SK-N-SH treated with all-trans-retinoic acid at 6 μM for 48 hours (cell line): ENCODE results near the gene PPM1H.

Experiments
- ATAC-seq: fragments of 200-7000 bp; cut with Tn5 transposase; 3 replicates; pipeline ENCODE4 v1.9.1; 2020; ENCODE audit warnings: mild to moderate bottlenecking, moderate library complexity
- ARNTL ChIP-seq: fragments of 450-650 bp; formaldehyde crosslinking; IDR thresholded peaks from 2 replicates; pipeline ENCODE4 v1.5.0; 2020; ENCODE audit warnings: low read depth, mild to moderate bottlenecking, moderate library complexity, borderline replicate concordance
- CSDC2 ChIP-seq: fragments of 250-450 bp; sonication (Bioruptor Pico); IDR thresholded peaks from 2 replicates; pipeline ENCODE4 v1.5.0; 2020; ENCODE audit warnings: mild to moderate bottlenecking, moderate library complexity
- ESRRG ChIP-seq: fragments of 250-450 bp; sonication (Bioruptor Pico); IDR thresholded peaks from 2 replicates; pipeline ENCODE4 v1.6.1; 2021; ENCODE audit warnings: mild to moderate bottlenecking
- GLIS3 ChIP-seq: fragments of 250-450 bp; sonication (Bioruptor Pico); IDR thresholded peaks from 2 replicates; pipeline ENCODE4 v1.5.0; 2020; ENCODE audit warnings: mild to moderate bottlenecking, moderate library complexity
- ISL1 ChIP-seq: fragments of 250-450 bp; sonication (Bioruptor Pico); IDR thresholded peaks from 2 replicates; pipeline ENCODE4 v2.1.2; 2022; ENCODE audit warnings: mild to moderate bottlenecking, moderate library complexity
- PPARA ChIP-seq: fragments of 250-450 bp; sonication (Bioruptor Pico); IDR thresholded peaks from 2 replicates; pipeline ENCODE4 v1.5.0; 2020; ENCODE audit warnings: mild to moderate bottlenecking, borderline replicate concordance
- SNAI2 ChIP-seq: fragments of 250-450 bp; sonication (Bioruptor Pico); IDR thresholded peaks from 2 replicates; pipeline ENCODE4 v1.5.0; 2020; ENCODE audit warnings: mild to moderate bottlenecking, moderate library complexity
- TCF4 ChIP-seq: fragments of 250-450 bp; sonication (Bioruptor Pico); IDR thresholded peaks from 2 replicates; pipeline ENCODE4 v1.8.0; 2021; ENCODE audit warnings: mild to moderate bottlenecking, moderate library complexity, borderline replicate concordance
- TOX ChIP-seq: fragments of 250-450 bp; sonication (Bioruptor Pico); IDR thresholded peaks from 2 replicates; pipeline ENCODE4 v1.8.0; 2021; ENCODE audit warnings: mild to moderate bottlenecking, moderate library complexity, borderline replicate concordance
- ZC3H10 ChIP-seq: fragments of 250-450 bp; sonication (Bioruptor Pico); IDR thresholded peaks from 2 replicates; pipeline ENCODE4 v1.5.1; 2021; ENCODE audit warnings: mild to moderate bottlenecking, moderate library complexity
- ZFP3 ChIP-seq: fragments of 250-450 bp; sonication (Bioruptor Pico); IDR thresholded peaks from 2 replicates; pipeline ENCODE4 v1.5.0; 2020; ENCODE audit warnings: mild to moderate bottlenecking, moderate library complexity
- ZFP30 ChIP-seq: fragments of 450-650 bp; formaldehyde crosslinking; IDR thresholded peaks from 2 replicates; pipeline ENCODE4 v1.5.0; 2022; ENCODE audit warnings: mild to moderate bottlenecking, moderate library complexity
- ZNF565 ChIP-seq: fragments of 450-650 bp; formaldehyde crosslinking; conservative IDR thresholded peaks from 2 replicates; pipeline ENCODE4 v1.5.0; 2020; ENCODE audit warnings: low read depth, mild to moderate bottlenecking, moderate library complexity
- ZNF70 ChIP-seq: fragments of 450-650 bp; formaldehyde crosslinking; IDR thresholded peaks from 2 replicates; pipeline ENCODE4 v1.5.0; 2020; ENCODE audit warnings: mild to moderate bottlenecking, moderate library complexity
- ZNF8 ChIP-seq: fragments of 450-650 bp; formaldehyde crosslinking; IDR thresholded peaks from 2 replicates; pipeline ENCODE4 v1.5.0; 2020; ENCODE audit warnings: mild to moderate bottlenecking, moderate library complexity
- TF ChIP-seq, protein P1 (sequence below): fragments of 250-450 bp; sonication (Bioruptor Pico); IDR thresholded peaks from 2 replicates; pipeline ENCODE4 v1.8.0; 2021; ENCODE audit warnings: low read depth, mild to moderate bottlenecking, moderate library complexity, borderline replicate concordance
- TF ChIP-seq, protein P2 (sequence below): fragments of 250-450 bp; sonication (Bioruptor Pico); IDR thresholded peaks from 2 replicates; pipeline ENCODE4 v1.5.1; 2021; ENCODE audit warnings: mild to moderate bottlenecking, moderate library complexity
- TF ChIP-seq, protein P3 (sequence below): fragments of 250-450 bp; sonication (Bioruptor Pico); IDR thresholded peaks from 2 replicates; pipeline ENCODE4 v1.5.1; 2020; ENCODE audit warnings: low read depth, mild to moderate bottlenecking, moderate library complexity
- TF ChIP-seq, protein P4 (sequence below): fragments of 250-450 bp; sonication (Bioruptor Pico); IDR thresholded peaks from 2 replicates; pipeline ENCODE4 v1.5.0; 2020; ENCODE audit warnings: mild to moderate bottlenecking, moderate library complexity

Gene PPM1H

DNA sequence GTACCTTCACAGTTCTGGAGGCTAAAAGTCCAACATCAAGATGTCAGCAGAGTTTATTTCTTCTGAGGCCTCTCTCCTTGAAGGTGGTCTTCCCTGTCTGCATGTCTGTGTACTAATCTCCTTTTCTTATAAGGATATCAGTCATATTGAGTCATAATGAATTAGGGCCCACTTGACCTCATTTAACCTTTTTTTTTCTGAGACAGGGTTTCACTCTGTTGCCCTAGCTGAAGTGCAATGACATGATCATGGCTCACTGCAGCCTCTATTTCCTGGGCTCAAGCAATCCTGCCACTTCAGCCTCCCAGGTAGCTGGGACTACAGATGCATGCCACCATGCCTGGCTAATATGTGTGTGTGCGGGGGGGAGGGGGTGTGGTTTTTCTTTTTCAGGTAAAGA, 41.7 kb downstream of the PPM1H start:
- ATAC-seq: no peak
- TF ChIP-seq, protein P1, sequence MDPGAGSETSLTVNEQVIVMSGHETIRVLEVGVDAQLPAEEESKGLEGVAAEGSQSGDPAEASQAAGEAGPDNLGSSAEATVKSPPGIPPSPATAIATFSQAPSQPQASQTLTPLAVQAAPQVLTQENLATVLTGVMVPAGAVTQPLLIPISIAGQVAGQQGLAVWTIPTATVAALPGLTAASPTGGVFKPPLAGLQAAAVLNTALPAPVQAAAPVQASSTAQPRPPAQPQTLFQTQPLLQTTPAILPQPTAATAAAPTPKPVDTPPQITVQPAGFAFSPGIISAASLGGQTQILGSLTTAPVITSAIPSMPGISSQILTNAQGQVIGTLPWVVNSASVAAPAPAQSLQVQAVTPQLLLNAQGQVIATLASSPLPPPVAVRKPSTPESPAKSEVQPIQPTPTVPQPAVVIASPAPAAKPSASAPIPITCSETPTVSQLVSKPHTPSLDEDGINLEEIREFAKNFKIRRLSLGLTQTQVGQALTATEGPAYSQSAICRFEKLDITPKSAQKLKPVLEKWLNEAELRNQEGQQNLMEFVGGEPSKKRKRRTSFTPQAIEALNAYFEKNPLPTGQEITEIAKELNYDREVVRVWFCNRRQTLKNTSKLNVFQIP (CRISPR knock-in tag): no peak
- TF ChIP-seq ZNF70 (no peak), ESRRG (CRISPR knock-in tag) (no peak), ZFP30 (CRISPR knock-in tag) (no peak), SNAI2 (no peak), ZNF565 (no peak), TCF4 (no peak)
- TF ChIP-seq, protein P2, sequence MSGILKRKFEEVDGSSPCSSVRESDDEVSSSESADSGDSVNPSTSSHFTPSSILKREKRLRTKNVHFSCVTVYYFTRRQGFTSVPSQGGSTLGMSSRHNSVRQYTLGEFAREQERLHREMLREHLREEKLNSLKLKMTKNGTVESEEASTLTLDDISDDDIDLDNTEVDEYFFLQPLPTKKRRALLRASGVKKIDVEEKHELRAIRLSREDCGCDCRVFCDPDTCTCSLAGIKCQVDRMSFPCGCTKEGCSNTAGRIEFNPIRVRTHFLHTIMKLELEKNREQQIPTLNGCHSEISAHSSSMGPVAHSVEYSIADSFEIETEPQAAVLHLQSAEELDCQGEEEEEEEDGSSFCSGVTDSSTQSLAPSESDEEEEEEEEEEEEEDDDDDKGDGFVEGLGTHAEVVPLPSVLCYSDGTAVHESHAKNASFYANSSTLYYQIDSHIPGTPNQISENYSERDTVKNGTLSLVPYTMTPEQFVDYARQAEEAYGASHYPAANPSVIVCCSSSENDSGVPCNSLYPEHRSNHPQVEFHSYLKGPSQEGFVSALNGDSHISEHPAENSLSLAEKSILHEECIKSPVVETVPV (CRISPR knock-in tag): no peak

DNA sequence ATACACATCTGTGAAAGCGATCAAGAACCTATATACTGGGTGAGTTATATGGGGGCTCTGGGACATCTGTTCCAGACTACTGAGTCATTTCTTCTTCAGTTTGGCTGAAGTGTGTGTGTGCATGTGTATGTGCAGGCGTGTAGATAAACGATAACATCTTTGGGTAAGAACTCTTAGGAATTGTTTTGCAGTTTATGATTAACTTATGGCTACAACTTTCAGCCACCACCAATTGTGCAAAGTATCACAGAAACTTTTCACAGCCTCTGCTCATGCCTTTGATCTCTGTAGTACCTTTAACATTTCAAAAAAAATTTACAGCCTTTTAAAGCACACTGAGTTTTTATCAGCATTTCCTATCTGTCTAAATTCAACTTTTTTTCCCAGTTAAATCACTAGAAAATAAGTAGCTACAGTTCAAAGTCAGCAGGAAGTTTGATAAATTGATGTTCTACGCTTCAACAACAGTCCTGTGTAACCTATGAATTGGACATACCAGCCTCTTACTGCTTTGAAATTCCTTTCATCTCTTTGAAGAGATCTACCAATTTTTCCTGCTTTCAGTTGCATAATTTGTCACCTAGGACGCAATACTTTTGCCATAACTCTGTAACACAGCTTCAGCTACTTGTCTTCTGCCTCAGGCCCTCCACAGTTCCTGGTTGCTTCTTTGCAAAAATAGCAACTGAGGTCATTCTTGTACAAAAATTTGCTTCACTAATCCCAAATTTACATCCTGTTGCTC, 43.0 kb downstream of the PPM1H start:
- TF ChIP-seq, protein P3, sequence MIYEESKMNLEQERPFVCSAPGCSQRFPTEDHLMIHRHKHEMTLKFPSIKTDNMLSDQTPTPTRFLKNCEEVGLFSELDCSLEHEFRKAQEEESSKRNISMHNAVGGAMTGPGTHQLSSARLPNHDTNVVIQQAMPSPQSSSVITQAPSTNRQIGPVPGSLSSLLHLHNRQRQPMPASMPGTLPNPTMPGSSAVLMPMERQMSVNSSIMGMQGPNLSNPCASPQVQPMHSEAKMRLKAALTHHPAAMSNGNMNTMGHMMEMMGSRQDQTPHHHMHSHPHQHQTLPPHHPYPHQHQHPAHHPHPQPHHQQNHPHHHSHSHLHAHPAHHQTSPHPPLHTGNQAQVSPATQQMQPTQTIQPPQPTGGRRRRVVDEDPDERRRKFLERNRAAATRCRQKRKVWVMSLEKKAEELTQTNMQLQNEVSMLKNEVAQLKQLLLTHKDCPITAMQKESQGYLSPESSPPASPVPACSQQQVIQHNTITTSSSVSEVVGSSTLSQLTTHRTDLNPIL (CRISPR knock-in tag): no peak
- no peak for ATAC-seq

DNA sequence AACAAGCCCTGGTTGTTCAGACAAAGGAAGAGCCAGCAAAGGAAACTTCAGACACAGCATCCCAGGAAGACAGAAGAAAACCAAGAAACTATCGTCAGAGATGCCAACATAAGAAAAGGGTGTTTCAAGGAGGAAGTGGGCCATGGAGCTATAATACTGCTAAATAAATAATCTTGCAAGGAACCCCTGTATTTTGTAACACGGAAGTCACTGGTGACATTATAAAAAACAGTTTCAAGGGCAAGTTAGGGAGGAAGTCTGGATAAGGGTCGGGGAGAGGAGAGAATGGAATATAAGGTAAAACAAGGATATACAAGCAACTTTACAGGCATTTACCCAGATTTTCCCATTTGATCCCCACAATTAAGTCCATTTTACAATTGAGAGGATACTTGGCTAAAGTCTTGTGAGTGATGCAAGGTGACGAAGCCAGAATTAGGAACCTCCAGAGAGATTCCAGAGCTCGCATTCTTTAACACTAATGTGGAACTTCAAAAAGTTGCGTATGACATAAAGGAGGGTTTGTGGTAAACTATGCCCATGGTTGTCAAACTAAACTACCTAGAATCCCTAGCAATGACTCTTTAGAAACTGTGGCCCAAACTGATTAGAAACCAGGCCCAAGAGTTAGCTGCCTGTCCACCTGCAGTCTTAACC, 46.4 kb downstream of the PPM1H start:
- TF ChIP-seq ARNTL (no peak), ZNF565 (no peak), ISL1 (CRISPR knock-in tag) (no peak), ESRRG (CRISPR knock-in tag) (no peak), ZNF70 (no peak)
- TF ChIP-seq, all 23 proteins: peak for 0
- no peak for ATAC-seq

DNA sequence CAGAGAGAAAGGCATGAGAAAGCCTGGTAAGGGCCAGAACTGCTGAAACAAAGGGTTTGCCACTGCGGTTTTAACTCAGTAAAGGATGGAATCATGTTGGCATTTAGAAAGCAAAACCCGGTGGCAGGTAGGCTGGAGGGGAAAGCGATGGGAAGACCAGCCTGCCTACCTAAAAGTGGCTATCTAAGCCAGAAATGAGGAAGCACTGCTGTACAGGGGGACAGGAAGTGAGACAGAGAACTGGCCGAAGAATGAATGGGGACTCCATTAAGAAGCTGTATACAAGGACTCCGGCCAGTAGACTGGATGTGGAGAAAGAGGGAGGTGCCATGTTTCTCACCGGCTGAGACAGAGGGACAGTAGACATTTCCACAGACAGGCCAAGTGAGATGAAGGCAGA, 48.2 kb downstream of the PPM1H start:
- ATAC-seq: no peak
- TF ChIP-seq GLIS3 (CRISPR knock-in tag) (no peak), ISL1 (CRISPR knock-in tag) (no peak), ARNTL (no peak), CSDC2 (CRISPR knock-in tag) (no peak), ESRRG (CRISPR knock-in tag) (no peak), ZC3H10 (no peak), ZFP3 (CRISPR knock-in tag) (no peak), ZNF565 (no peak), SNAI2 (no peak), ZNF8 (CRISPR knock-in tag) (no peak), ZFP30 (CRISPR knock-in tag) (no peak), PPARA (CRISPR knock-in tag) (no peak), TOX (CRISPR knock-in tag) (no peak)
- TF ChIP-seq, protein P1 (CRISPR knock-in tag): no peak
- TF ChIP-seq, protein P4, sequence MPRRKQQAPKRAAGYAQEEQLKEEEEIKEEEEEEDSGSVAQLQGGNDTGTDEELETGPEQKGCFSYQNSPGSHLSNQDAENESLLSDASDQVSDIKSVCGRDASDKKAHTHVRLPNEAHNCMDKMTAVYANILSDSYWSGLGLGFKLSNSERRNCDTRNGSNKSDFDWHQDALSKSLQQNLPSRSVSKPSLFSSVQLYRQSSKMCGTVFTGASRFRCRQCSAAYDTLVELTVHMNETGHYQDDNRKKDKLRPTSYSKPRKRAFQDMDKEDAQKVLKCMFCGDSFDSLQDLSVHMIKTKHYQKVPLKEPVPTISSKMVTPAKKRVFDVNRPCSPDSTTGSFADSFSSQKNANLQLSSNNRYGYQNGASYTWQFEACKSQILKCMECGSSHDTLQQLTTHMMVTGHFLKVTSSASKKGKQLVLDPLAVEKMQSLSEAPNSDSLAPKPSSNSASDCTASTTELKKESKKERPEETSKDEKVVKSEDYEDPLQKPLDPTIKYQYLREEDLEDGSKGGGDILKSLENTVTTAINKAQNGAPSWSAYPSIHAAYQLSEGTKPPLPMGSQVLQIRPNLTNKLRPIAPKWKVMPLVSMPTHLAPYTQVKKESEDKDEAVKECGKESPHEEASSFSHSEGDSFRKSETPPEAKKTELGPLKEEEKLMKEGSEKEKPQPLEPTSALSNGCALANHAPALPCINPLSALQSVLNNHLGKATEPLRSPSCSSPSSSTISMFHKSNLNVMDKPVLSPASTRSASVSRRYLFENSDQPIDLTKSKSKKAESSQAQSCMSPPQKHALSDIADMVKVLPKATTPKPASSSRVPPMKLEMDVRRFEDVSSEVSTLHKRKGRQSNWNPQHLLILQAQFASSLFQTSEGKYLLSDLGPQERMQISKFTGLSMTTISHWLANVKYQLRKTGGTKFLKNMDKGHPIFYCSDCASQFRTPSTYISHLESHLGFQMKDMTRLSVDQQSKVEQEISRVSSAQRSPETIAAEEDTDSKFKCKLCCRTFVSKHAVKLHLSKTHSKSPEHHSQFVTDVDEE: no peak
- TF ChIP-seq, protein P2 (CRISPR knock-in tag): no peak
- TF ChIP-seq, all 23 proteins: peak for 0
